HCT116 (cell line): Measurements from ENCODE around the gene SIK3. TPM values are rescaled to one million over a fixed set of nuclear protein-coding genes. Genes with fewer than 3 reads are reported as not detected.

Source experiments
- ATAC-seq: fragments of 200-7000 bp; cut with Tn5 transposase; 2 replicates; pipeline ENCODE4 v1.9.1; 2020; ENCODE audit warnings: mild to moderate bottlenecking, moderate library complexity
- BruUV-seq: library from RNA; stranded (reverse); fragments of 400-500 nt; replicated peaks from 2 replicates; lab custom pipeline; 2021; lab: Mats Ljungman, UMichigan
- CTCF ChIA-PET: fragments of 300-600 bp; sonication (Branson Sonifier 250); formaldehyde crosslinking; loops from one replicate; lab custom pipeline; 2021; ENCODE audit warnings: antibody characterized with exemption; lab: Charles Lee
- POLR2A ChIA-PET: fragments of 300-600, 350-600 bp; sonication (Branson Sonifier 250); formaldehyde crosslinking; loops from one replicate; lab custom pipeline; 2021; ENCODE audit warnings: antibody characterized with exemption; lab: Charles Lee
- RAD21 ChIA-PET, 2 experiments: fragments of 300-600 bp; sonication (Branson Sonifier 250); formaldehyde crosslinking; loops; one replicate each; lab custom pipeline; 2023; ENCODE audit warnings: low total read pairs in 2 of 2; ENCODE audit not compliant: uncharacterized antibody in 2 of 2, unreplicated experiment in 2 of 2, low non-redundant PET in 1 of 2; lab: Charles Lee
- DNase-seq: peaks from one replicate; pipeline ENCODE4 v3.0.0-alpha.2; 2010; ENCODE audit warnings: low read depth, low spot score
- H2AFZ ChIP-seq: fragments of 200-600 bp; shearing (Covaris generic), sonication (generic); 2 replicates; pipeline ENCODE4 v1.6.1; 2017; ENCODE audit warnings: low read depth, mixed run types, mixed read lengths, antibody characterized with exemption, low read length; ENCODE audit not compliant: poor library complexity, severe bottlenecking
- H3K27ac ChIP-seq: 2 replicates; pipeline ENCODE4 v1.5.1; 2012; ENCODE audit warnings: low read depth, low read length
- H3K27me3 ChIP-seq: fragments of 200-600 bp; sonication (generic); 2 replicates; pipeline ENCODE4 v1.6.1; 2016; ENCODE audit warnings: mixed run types, low read length, mixed read lengths; ENCODE audit not compliant: insufficient read depth
- H3K36me3 ChIP-seq, 2 experiments: fragments of 200-500 bp in 1 of 2; fragments of 200-600 bp in 1 of 2; sonication (Bioruptor generic) in 1 of 2; sonication (generic) in 1 of 2; 2 replicates each; pipeline versions ENCODE4 v1.5.1 to v1.6.1; 2014 to 2016; ENCODE audit warnings: low read length in 2 of 2, inconsistent platforms in 1 of 2, mixed read lengths in 1 of 2, mixed run types in 1 of 2; ENCODE audit not compliant: insufficient read depth in 2 of 2, control insufficient read depth in 1 of 2
- H3K4me1 ChIP-seq, 2 experiments: fragments of 200-600 bp in 1 of 2; sonication (generic) in 1 of 2; 2 replicates each; pipeline versions ENCODE4 v1.5.1 to v1.6.1; 2012 to 2017; ENCODE audit warnings: low read length in 2 of 2, inconsistent platforms in 1 of 2, mild to moderate bottlenecking in 1 of 2, mixed read lengths in 1 of 2, mixed run types in 1 of 2, moderate library complexity in 1 of 2; ENCODE audit not compliant: insufficient read depth in 2 of 2, control insufficient read depth in 1 of 2
- H3K4me2 ChIP-seq: fragments of 200-600 bp; sonication (generic); 2 replicates; pipeline ENCODE4 v1.6.1; 2017; ENCODE audit warnings: mixed run types, low read length, mixed read lengths
- H3K4me3 ChIP-seq, 2 experiments: fragments of 200-600 bp in 1 of 2; sonication (generic) in 1 of 2; replicated peaks in 1 of 2; 2 replicates each; pipeline ENCODE4 v1.5.1; 2011 to 2016; ENCODE audit warnings: low read length in 2 of 2, control low read depth in 1 of 2, low read depth in 1 of 2, mild to moderate bottlenecking in 1 of 2, mixed read lengths in 1 of 2, mixed run types in 1 of 2
- H3K79me2 ChIP-seq: fragments of 200-600 bp; sonication (generic); 2 replicates; pipeline ENCODE4 v1.6.1; 2017; ENCODE audit warnings: mild to moderate bottlenecking, mixed run types, low read length, moderate library complexity, mixed read lengths; ENCODE audit not compliant: insufficient read depth
- H3K9ac ChIP-seq: fragments of 200-600 bp; sonication (generic); 2 replicates; pipeline ENCODE4 v1.6.1; 2016; ENCODE audit warnings: low read length, mixed read lengths
- H3K9me2 ChIP-seq: fragments of 200-600 bp; sonication (generic), shearing (Covaris generic); 2 replicates; pipeline ENCODE4 v1.6.1; 2017; ENCODE audit warnings: mixed run types, mild to moderate bottlenecking, moderate library complexity; ENCODE audit not compliant: insufficient read depth
- H3K9me3 ChIP-seq, 2 experiments: fragments of 200-500 bp in 1 of 2; fragments of 200-600 bp in 1 of 2; sonication (Bioruptor generic) in 1 of 2; sonication (generic) in 1 of 2; 2 replicates each; pipeline ENCODE4 v1.6.1; 2014 to 2017; ENCODE audit warnings: low read length in 2 of 2, mixed read lengths in 2 of 2, inconsistent platforms in 1 of 2, low read depth in 1 of 2, mild to moderate bottlenecking in 1 of 2, mixed run types in 1 of 2, moderate library complexity in 1 of 2; ENCODE audit not compliant: control insufficient read depth in 1 of 2, insufficient read depth in 1 of 2
- H4K20me1 ChIP-seq: fragments of 200-600 bp; sonication (generic), shearing (Covaris generic); 2 replicates; pipeline ENCODE4 v1.6.1; 2017; ENCODE audit warnings: mixed run types, mild to moderate bottlenecking, moderate library complexity; ENCODE audit not compliant: insufficient read depth
- CBX3 ChIP-seq: IDR thresholded peaks from 2 replicates; pipeline ENCODE4 v1.6.1; 2012; ENCODE audit warnings: low read depth
- CEBPB ChIP-seq: IDR thresholded peaks from 2 replicates; pipeline ENCODE4 v1.6.1; 2012; ENCODE audit warnings: low read depth
- ELF1 ChIP-seq: IDR thresholded peaks from 2 replicates; pipeline ENCODE4 v1.6.1; 2012; ENCODE audit warnings: low read depth, borderline replicate concordance
- EZH2 ChIP-seq: fragments of 200-600 bp; sonication (generic); IDR thresholded peaks from 2 replicates; pipeline ENCODE4 v1.6.1; 2017; ENCODE audit warnings: antibody characterized with exemption, mixed run types
- EZH2phosphoT487 ChIP-seq: fragments of 200-600 bp; IDR thresholded peaks from 2 replicates; pipeline ENCODE4 v1.6.1; 2018; ENCODE audit warnings: antibody characterized with exemption, borderline replicate concordance
- FOSL1 ChIP-seq: IDR thresholded peaks from 2 replicates; pipeline ENCODE4 v1.6.1; 2012; ENCODE audit warnings: low read depth
- JUND ChIP-seq: IDR thresholded peaks from 2 replicates; pipeline ENCODE4 v1.6.1; 2012
- POLR2A ChIP-seq: IDR thresholded peaks from 2 replicates; pipeline ENCODE4 v1.7.0; 2011; ENCODE audit warnings: borderline replicate concordance; ENCODE audit not compliant: insufficient read depth, insufficient read length; ENCODE audit errors: extremely low read depth
- ZFX ChIP-seq: fragments of 450-650 bp; IDR thresholded peaks from 2 replicates; pipeline ENCODE4 v1.6.1; 2017
- ZNF274 ChIP-seq: fragments of 200-500 bp; sonication (Bioruptor generic); IDR thresholded peaks from 2 replicates; pipeline ENCODE4 v1.6.1; 2014; ENCODE audit warnings: mild to moderate bottlenecking, low read depth, low read length, inconsistent platforms
- intact Hi-C: fragments of 100-400 bp; cut with micrococcal nuclease; formaldehyde crosslinking; loops from 2 replicates; pipeline ENCODE4 v1.10.0; 2022
- total RNA-seq: library from RNA; stranded (reverse); gene quantifications from one replicate; pipeline ENCODE4 v1.2.1, GENCODE V29; 2021; ENCODE audit not compliant: unreplicated experiment
- TF ChIP-seq, protein P1 (sequence below): IDR thresholded peaks from 2 replicates; pipeline ENCODE4 v1.6.1; 2012
- TF ChIP-seq, protein P2 (sequence below): IDR thresholded peaks from 2 replicates; pipeline ENCODE4 v1.6.1; 2011; ENCODE audit warnings: mild to moderate bottlenecking, low read length, moderate library complexity; ENCODE audit not compliant: insufficient replicate concordance; ENCODE audit errors: extremely low read depth
- TF ChIP-seq, protein P3 (sequence below): IDR thresholded peaks from 2 replicates; pipeline ENCODE4 v1.6.1; 2012; ENCODE audit warnings: low read depth

The SIK3 gene
- total RNA-seq, 1 experiment from 2014 or later: 21.0 TPM

DNA sequence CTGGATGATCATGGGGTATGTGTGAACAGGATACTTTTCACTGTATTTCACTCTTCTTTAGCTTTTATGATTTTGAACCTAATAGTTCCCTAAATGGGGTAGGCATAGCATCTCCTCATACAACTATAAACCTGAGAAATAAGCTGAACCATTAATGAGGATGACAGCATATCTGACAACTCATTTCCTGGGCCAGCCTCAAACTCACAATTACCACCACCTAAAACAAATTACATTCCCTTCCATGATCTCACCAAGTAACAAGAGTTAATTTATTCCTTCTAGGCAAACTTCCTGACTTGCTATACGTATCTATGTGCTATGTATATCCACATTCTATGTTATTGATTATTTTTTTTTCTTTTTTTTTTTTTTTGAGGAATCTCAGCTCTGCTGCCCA, 23.0 kb downstream of the SIK3 start:
- Histone ChIP-seq H3K4me3 (no peak overlapping the region), H2AFZ (no peak overlapping the region), H3K9me2 (no peaks in the 10 kb centered on the region), H3K36me3 (no peaks in the 10 kb centered on the region), H3K9me3 (no peaks in the 10 kb centered on the region), H4K20me1 (peaks cover 61% of the 10 kb centered on the region), H3K27me3 (no peaks in the 10 kb centered on the region; the same call in 1 of the 2 replicates), H3K79me2 (peaks cover 56% of the 10 kb centered on the region), H3K4me1 (peaks cover 28 to 47% of the 10 kb centered on the region in 2 experiments), H3K9ac (no peak overlapping the region), H3K4me2 (no peak overlapping the region), H3K27ac (no peak overlapping the region)
- ChIA-PET RAD21 (no interaction called here), CTCF (no interaction called here), POLR2A (interaction anchor here (0.6 kb wide), 1 partner anchor 194 kb away, joined by 3 read pairs; no protein-coding TSS in a partner anchor)
- BruUV-seq: no TSS peak
- intact Hi-C loops: no loop called here
- no peak for TF ChIP-seq CBX3
- no peak for TF ChIP-seq JUND
- TF ChIP-seq EZH2: no peak
- TF ChIP-seq FOSL1: no peak
- no peak for TF ChIP-seq ZFX
- TF ChIP-seq CEBPB: no peak
- TF ChIP-seq ELF1: no peak
- TF ChIP-seq, protein P1, sequence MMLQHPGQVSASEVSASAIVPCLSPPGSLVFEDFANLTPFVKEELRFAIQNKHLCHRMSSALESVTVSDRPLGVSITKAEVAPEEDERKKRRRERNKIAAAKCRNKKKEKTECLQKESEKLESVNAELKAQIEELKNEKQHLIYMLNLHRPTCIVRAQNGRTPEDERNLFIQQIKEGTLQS: no peak
- TF ChIP-seq POLR2A: no peak
- TF ChIP-seq, protein P2, sequence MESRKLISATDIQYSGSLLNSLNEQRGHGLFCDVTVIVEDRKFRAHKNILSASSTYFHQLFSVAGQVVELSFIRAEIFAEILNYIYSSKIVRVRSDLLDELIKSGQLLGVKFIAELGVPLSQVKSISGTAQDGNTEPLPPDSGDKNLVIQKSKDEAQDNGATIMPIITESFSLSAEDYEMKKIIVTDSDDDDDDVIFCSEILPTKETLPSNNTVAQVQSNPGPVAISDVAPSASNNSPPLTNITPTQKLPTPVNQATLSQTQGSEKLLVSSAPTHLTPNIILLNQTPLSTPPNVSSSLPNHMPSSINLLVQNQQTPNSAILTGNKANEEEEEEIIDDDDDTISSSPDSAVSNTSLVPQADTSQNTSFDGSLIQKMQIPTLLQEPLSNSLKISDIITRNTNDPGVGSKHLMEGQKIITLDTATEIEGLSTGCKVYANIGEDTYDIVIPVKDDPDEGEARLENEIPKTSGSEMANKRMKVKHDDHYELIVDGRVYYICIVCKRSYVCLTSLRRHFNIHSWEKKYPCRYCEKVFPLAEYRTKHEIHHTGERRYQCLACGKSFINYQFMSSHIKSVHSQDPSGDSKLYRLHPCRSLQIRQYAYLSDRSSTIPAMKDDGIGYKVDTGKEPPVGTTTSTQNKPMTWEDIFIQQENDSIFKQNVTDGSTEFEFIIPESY: no peak
- TF ChIP-seq ZNF274: no peak
- TF ChIP-seq, protein P3, sequence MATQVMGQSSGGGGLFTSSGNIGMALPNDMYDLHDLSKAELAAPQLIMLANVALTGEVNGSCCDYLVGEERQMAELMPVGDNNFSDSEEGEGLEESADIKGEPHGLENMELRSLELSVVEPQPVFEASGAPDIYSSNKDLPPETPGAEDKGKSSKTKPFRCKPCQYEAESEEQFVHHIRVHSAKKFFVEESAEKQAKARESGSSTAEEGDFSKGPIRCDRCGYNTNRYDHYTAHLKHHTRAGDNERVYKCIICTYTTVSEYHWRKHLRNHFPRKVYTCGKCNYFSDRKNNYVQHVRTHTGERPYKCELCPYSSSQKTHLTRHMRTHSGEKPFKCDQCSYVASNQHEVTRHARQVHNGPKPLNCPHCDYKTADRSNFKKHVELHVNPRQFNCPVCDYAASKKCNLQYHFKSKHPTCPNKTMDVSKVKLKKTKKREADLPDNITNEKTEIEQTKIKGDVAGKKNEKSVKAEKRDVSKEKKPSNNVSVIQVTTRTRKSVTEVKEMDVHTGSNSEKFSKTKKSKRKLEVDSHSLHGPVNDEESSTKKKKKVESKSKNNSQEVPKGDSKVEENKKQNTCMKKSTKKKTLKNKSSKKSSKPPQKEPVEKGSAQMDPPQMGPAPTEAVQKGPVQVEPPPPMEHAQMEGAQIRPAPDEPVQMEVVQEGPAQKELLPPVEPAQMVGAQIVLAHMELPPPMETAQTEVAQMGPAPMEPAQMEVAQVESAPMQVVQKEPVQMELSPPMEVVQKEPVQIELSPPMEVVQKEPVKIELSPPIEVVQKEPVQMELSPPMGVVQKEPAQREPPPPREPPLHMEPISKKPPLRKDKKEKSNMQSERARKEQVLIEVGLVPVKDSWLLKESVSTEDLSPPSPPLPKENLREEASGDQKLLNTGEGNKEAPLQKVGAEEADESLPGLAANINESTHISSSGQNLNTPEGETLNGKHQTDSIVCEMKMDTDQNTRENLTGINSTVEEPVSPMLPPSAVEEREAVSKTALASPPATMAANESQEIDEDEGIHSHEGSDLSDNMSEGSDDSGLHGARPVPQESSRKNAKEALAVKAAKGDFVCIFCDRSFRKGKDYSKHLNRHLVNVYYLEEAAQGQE: no peak
- TF ChIP-seq EZH2phosphoT487: no peak
- DNase-seq (no peak), ATAC-seq (no peak)
